GM19025 (cell line): Measurements from ENCODE around the gene NDUFS8.

Source experiments
- ATAC-seq: cut with Tn5 transposase; IDR thresholded peaks from one replicate; pipeline ENCODE4 v1.9.1; 2021; ENCODE audit warnings: mild to moderate bottlenecking, low read depth, moderate library complexity; ENCODE audit not compliant: unreplicated experiment

The NDUFS8 gene

GRCh38 chr11:68014947-68015447 lies 15.5 kb upstream of the NDUFS8 start:
- no peak for ATAC-seq

- no peak for ATAC-seq
These were observed 15.0 kb upstream of the NDUFS8 start for GRCh38 chr11:68015467-68015866.

GRCh38 chr11:68016161-68016903 lies 14.1 kb upstream of the NDUFS8 start:
- no peak for ATAC-seq

GRCh38 chr11:68016904-68017817 lies 13.3 kb upstream of the NDUFS8 start:
- no peak for ATAC-seq

GRCh38 chr11:68017980-68018729 lies 12.3 kb upstream of the NDUFS8 start:
- no peak for ATAC-seq

- ATAC-seq, result no peak
These were observed 11.7 kb upstream of the NDUFS8 start for GRCh38 chr11:68018730-68019190.

- ATAC-seq, result no peak
These were observed 11.0 kb upstream of the NDUFS8 start for GRCh38 chr11:68019486-68019885.

- ATAC-seq, result no peak
These were observed 9.9 kb upstream of the NDUFS8 start for GRCh38 chr11:68020575-68020974.

GRCh38 chr11:68021167-68021787 lies 9.2 kb upstream of the NDUFS8 start:
- ATAC-seq, result no peak

- no peak for ATAC-seq
These were observed 8.0 kb upstream of the NDUFS8 start for GRCh38 chr11:68022531-68022930.

- ATAC-seq, result no peak
These were observed 6.0 kb upstream of the NDUFS8 start for GRCh38 chr11:68024508-68024907.

GRCh38 chr11:68025047-68025446 lies 5.4 kb upstream of the NDUFS8 start:
- ATAC-seq, result no peak

- ATAC-seq, result no peak
These were observed 3.9 kb upstream of the NDUFS8 start for GRCh38 chr11:68026391-68027105.

GRCh38 chr11:68027667-68028066 lies 2.8 kb upstream of the NDUFS8 start:
- ATAC-seq, result no peak

- ATAC-seq, result no peak
These were observed 1.5 kb upstream of the NDUFS8 start for GRCh38 chr11:68028802-68029545.

GRCh38 chr11:68031144-68031464 lies 623 bp downstream of the NDUFS8 start:
- no peak for ATAC-seq

- ATAC-seq, result no peak
These were observed 1.5 kb downstream of the NDUFS8 start for GRCh38 chr11:68032003-68032402.

- ATAC-seq, result no peak
These were observed 2.7 kb downstream of the NDUFS8 start for GRCh38 chr11:68032997-68033707.

- no peak for ATAC-seq
These were observed 3.2 kb downstream of the NDUFS8 start for GRCh38 chr11:68033708-68034045.
